Inflammatory macrophage treated with lipopolysaccharide for 4 hours (primary cell): ENCODE results near the gene FOXN1.
A peak's percentile ranks its signal among the peaks of the same experiment; 100 is the strongest.

Experiments
- DNase-seq: peaks from one replicate; pipeline ENCODE4 v3.0.0-alpha.2; 2020

The FOXN1 gene

DNA sequence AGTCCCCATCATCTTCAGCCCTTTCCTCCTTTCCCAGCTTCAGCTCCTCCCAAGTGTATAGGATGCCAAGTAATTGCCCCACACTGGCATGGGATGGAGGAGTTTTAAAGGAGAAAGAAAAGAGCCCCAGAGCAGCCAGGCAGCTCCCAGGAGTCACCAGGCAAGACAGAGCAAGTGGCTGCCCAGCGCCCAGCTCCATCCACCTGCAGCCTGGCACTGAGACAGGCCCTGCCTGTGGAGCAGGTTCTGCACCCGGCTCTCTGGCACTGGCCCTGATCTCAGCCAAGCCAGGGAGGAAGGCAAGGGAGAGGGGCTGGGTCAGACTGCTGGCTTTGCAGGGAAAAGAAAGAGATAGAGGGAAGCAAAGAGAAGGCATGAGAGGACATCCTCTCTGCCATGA, 21.7 kb downstream of the FOXN1 start:
- no peak for DNase-seq

DNA sequence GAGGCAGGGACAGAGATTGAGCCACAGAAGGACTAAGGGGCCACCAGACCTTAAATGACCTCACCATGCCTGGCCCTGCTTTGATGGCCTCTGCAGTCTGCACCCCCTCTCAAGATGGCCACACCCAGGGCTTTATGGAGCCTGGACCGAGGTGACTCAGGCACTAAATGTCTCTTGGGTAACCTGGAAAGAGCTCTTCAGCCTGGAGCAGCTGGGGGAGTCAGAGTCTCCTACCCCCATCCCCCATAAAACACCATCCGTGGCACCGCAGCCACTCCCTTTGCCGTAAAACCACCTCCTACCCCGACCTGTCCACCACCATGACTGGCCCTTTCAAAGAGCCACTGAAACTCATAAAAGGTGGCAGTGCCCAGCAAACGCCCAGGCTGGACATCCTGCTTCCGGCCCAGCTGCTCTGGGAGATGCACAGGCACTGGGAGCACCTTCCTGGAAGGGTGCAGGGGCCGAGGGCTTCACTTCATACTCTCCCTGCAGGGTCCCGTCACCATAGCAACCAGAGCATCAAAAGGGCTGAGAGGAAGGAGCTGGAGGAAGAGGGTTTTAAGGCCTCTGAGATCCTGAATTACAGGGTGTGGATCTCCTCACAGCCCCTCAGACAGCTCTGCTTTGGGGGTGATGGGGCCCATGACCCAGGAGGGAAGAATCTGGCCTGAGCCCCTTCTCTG, 22.3 kb downstream of the FOXN1 start:
- no peak for DNase-seq

DNA sequence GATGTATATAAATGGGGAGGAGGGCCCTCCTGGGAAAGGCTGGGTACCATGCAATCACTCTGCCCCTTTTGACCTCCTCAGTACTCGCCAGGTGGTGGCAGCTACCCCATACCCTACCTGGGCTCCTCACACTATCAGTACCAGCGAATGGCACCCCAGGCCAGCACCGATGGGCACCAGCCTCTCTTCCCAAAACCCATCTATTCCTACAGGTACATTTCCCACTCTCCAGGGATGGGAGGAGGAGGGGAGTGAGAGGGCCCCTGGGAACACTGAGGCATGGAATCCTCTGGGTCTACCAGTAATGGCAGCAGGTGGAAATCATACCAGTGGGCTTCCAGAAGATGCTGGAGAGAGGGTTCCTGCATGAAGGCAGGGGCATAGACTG, 22.9 kb downstream of the FOXN1 start:
- DNase-seq: no peak

DNA sequence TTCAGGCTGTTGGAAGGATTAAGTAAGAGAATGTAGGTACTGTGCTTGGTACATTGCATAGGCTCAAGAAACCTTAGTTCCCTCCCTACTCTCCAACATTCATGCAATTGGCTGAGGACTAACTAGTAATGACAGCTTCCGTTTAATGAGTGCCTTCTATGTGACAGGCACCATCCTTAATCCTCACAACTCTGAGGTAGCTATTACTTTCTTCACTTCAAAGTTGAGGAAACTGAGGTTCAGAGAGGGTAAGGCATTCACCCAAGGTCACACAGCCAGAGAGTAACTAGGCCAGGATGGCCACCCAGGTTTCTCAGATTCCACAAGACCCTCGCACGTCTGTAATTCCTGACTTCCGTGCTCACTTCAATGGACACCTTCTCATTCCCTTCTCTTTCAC, 24.1 kb downstream of the FOXN1 start:
- DNase-seq: no peak

DNA sequence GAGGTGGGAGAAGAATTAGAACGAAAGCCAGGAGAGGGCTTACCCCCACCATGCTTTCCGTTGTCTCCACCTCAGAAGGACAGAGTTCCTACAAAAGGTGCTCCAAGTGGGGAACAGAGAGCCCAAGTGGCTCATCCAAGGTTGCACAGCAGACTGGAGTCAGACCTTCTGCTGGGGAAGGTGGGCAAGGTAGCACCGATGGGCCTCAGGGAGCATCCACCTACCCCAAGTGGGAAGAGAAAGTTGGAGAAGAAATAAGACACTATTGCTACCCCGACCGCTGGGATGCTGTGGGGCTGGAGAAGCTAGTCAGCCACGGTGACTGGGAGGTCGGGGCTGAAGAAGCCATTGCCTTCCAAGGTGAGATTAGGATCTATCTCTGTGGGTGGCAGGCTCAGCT, 24.8 kb downstream of the FOXN1 start:
- no peak for DNase-seq

DNA sequence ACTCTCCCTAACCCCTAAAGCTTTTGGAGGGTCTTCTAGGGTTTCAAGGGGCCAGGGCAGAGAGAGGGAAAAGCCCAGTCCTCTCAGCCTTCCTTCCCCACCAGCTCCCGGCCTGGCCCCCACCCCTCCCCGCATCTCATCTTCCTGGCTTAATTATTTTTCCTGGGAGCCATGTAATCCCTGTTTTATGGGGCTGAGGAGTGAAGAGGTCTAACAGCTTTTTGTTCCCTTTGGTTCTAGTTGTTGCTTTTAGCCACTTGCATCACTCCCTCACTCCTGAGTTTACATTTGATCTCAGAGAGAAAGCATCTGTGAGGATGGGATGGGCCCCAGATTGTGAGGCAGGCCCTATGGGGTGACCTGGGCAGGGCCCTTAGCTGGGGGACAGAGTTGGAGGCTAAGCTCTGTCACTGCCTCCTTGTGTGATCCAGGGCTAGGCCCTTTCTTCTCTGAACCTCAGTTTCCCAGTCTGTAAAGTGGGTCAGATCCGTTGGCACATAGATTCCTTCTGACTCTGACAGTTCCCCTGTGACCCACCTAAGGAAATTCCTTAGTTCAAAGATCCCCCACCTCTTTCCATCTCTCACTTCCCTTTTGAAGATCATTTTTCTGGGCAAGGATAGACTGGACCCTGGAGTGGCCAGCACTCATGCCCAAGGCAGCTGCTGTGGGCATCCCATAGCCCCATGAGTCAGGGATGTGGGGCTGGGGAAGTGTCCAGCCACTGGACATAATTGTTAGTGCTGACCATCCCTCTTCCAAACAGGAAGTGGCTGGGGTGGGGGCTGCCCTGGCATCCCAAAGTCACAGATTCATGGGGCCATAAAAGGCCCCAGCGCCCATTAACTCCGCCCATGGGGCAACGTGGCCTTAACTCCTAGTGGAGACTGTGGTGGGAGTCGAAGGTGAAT, 26.2 kb downstream of the FOXN1 start:
- DNase-seq: no peak

DNA sequence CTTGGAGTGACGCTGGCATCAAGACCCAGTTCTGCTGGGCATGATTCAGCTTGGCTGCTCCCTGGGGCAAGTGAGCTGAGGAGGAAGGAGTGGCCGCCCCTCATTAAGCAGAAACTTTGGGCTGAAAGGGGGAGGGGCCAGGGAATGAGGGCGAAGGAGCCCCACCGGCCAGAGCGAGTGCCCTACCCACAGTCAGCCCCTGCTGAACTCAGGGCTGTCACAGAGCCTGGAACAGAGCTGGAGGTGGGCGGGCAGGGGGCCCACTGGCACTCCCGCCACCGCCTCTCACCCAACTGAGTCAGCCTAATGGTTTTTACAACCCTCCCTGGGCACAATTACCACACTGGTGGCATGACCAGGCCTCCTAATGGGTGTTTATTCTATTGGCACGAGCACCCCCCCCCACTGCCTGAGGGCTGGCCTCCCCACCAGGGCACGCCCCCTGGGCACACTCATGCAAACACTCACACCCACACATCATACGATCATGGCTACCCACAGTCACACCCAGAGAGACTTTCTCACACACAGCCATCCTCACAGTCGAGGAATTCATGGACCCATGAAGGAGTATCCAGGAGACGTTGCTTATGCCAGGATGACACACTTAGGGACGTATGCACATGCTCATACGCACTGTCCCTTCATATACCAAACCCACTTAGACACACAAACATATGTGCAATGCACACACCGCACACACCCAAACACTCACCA, 27.1 kb downstream of the FOXN1 start:
- DNase-seq: no peak

DNA sequence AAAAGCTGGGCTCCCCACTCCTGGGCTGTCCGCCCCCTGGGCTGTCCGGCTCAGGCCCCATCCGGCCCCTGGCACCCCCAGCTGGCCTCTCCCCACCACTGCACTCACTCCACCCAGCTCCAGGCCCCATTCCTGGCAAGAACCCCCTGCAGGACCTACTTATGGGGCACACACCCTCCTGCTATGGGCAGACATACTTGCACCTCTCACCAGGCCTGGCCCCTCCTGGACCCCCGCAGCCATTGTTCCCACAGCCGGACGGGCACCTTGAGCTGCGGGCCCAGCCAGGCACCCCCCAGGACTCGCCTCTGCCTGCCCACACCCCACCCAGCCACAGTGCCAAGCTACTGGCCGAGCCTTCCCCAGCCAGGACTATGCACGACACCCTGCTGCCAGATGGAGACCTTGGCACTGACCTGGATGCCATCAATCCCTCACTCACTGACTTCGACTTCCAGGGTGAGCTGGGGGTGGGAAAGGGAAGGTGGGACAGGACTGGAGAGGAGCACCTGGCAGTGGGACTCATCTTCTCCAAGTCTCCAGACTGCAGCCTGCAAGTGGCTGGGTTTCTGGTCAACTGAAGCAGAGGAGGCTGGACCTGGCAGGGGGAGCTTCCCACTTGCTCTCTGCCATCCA, 28.7 kb downstream of the FOXN1 start:
- DNase-seq: no peak

DNA sequence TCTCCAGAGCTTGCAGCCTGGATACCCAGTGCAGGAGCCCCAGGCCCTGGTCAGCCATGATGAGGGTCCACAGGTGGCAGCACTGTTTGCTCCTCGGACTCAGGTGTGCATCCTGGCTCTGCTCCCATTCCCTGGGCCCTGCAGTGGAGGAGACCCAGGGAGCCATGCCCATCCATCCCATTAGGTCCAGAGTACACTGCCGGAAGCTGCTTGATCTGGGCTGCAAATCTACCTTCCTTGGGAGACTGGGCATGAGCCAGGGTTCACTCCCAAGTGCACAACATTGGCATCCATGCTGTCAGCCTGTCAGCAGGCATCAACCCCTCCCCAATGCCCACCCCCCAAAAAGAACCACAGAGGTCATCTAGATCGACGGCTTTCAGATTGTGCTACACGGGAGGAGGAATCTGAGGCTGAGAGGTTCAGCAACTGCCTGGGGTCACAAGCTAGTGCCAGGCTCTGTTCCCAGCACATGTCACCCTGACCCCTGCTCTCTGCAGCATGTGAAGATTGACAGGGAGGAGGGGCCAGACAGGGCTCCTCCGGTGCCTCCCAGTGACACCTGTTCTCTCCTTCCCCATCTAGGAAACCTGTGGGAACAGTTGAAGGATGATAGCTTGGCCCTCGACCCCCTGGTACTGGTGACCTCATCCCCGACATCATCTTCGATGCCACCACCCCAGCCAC, 30.5 kb downstream of the FOXN1 start:
- DNase-seq: no peak

DNA sequence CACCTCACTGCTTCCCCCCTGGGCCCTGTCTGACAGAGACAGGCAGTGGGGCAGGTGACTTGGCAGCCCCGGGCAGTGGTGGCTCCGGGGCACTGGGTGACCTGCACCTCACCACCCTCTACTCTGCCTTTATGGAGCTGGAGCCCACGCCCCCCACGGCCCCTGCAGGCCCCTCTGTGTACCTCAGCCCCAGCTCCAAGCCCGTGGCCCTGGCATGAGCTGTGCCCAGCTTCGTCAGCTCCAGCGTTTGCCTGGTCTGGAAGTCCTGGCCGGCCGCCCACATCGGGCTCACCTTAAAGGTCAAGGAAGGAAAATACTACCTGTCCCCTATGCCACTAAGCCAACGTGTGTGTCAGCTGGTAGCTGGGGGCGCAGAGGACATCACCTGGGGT, 31.1 kb downstream of the FOXN1 start:
- DNase-seq: no peak

DNA sequence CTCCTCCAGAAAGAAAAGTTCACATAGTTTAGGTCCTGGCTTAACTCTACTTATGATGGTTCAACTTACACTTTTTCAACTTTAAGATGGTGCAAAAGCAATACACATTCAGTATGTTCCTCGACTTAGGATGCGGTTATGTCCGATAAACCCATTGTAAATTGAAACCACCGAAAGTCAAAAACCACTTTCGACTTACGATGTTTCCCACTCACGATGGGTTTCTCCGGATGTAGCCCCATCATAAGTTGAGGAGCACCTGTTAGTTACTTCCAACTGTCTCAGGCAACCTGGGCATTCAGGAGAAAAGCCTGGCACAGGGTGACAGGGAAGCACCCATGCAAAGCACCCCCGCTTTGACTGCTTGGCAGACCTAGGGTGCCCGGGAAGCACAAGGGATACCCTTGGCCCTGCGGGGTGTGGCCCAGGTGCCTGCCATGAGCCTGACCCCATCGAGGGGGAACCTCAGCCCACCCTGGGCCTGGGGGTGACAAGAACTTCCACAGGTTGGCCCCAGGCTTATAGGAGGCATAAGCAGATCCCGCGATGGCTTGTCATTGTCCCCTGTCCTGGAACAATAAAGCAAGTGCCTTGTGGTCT, 32.2 kb downstream of the FOXN1 start:
- no peak for DNase-seq

DNA sequence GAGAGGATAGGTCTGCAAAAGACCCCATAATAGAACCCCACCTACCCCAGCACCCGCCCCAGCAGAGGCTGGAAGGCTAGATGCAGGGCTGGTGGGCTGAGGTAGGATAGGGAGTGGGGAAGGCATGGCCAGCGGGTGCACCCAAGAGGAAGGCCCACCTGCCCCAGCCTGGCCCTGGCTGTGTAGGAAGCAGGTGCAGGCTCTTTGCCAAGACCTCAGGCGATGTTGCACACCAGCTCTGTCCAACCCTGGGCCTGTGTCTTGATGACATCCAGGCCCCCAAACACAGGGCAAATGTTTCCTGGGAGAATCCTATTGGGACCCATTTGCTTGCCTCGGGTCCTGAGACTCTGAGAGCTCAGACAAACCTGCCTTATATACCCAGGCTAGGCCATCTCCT, 34.1 kb downstream of the FOXN1 start:
- no peak for DNase-seq

DNA sequence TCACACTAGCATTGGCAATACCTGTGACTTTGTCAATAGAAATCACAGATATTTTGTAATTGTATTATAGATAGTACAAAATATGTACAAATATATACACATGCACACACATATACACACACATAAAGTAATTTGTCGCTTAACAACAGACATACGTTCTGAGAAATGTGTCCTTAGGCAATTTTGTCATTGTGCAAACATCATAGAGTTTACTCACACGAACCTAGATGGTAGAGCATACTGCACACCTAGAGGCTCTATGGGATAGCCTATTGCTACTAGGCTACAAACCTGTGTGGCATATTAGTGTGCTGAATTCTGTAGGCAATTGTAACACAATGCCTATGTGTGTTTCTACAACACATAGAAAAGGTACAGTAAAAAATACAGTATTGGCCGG, 35.3 kb downstream of the FOXN1 start:
- DNase-seq: no peak

DNA sequence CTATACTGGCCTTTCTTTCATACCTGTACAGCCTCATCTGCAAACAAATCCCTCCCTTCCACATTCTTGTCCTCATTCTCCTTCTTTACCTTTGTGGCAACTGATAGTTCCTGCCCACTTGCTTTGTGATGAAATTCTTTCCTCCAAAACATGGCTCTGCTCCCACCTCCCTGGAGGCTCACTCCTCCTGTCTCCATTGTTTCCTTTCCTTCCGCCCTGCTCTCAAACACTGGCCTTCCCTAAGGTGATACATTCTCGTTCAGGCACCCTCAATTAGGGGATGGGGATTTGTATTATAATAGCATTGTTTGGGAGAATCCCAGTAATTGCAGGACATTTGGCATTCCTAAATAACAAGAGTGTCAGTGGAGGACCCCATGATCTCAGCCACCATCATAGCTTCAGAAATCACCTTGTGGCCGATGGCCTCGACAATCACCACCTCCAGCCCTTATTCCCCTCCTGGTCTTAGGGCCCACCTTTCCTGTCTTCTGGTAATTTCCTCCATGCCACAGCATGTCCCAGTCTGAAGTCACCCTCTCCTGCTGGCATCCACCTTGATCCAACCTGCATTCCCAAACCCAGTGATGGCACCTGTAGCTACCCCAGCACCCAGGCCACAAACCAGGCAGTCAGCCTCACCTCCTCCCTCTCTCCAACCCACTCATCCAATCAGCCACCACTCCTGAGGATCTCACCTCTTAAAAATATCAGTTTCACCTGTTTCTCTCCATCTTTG, 38.4 kb downstream of the FOXN1 start:
- no peak for DNase-seq

DNA sequence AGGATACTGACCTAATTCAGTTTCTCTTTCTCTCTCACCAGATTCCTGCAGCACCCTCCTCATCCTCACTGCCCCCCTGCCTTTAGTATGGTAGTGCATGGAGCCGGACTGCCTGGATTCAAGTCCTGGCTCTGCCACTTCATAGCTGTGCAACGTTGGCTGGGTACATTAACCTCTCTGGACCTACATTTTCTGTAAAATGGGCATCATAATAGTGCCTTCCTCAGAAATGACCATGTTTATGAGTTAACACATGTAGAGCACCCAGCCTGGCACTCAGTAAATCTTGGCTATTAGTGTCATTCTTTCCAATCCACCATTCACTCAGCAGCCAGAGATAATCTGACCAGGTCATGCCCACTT, 39.0 kb downstream of the FOXN1 start:
- no peak for DNase-seq

DNA sequence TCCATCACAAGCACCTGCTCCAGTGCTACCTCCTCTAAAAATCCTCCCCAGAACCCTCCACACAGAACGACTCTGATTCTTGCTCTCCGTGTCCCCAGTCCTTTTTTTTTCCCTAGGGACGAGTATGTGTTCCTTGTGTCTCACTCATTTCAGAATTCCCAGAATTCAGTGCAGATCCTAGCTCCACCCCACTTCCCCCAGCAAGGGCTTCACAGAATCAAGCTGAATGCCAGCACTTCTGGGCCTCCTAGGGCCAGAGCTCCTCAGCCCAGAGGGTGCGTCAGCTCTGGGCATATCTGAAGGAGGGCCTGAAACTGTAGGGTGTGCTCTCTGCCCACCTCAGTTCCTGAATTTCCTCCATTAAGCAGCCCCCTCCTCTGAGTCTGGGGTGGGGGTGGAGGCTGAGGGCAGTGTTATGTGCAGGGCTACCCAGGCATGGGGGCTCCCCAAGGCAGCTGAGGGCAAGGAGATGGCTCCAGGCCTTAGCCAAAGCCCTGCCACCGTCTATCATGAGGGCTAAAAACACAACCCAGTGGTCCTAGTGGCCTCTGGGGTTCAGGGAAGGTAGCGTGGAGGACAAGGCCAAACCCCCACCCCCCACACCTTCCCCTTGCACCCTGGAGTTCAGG, 39.8 kb downstream of the FOXN1 start:
- no peak for DNase-seq

DNA sequence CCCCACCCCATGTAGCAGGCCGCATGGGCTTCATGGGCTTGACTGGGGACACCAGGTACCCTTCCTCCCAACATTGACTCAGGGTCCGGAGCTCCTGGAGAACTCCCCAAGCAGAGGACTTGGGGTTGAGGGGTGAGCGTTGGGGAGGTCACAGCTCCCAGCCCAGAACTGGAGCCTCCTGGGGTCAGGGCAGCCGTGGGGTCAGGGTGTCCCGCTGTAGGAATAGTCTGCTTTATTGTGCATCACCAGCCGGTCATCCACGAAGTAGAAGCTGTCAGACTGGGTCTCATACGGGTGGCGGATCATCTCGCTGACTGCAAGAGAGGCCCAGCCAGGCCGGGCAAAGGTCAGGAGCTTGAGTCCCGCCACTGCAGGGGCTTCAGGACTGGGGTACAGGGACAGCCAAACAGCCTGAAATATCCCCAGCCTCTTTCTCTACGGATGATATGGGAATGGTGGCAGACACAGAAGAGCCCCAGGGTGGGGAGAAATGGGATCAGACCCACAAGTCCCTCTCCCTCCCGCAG, 41.0 kb downstream of the FOXN1 start:
- no peak for DNase-seq

DNA sequence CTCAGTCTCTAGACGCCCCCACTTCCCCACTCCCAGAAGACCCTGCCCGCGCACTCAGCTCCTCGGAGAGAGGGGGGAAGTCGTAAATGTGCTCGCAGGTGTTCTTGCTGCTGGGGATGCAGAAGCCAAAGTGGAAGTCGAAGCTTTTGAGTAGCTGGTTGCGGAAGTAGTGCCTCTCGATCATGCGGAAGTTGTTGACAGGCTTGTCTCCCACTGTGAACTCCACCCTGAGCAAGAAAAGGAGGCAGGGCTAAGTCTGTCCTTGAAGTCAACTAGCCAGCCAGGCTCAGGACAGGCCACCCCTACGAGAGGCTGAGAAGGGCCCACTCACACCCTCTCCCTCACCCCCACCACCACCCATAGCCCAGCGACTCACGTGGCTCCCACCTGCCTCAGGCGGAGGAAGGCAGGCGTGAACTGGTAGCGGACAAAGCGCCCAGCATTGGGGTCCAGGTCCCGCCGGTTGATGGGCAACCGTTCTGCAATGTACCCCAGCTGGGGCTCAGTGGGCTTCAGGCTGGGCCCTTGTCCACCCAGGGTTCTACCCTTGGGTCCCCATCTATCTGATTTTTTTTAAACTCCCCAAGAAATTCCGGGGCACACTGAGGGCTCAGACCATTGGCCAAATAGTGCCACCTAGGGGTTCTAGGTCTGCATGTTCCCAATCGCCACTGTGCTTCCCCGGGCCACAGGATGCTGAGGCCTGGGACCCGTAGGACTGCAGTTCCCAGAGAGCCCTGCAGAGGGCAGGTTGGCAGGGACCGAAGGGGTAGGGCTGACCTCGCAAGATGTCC, 41.7 kb downstream of the FOXN1 start:
- peak; percentile 87 for DNase-seq

DNA sequence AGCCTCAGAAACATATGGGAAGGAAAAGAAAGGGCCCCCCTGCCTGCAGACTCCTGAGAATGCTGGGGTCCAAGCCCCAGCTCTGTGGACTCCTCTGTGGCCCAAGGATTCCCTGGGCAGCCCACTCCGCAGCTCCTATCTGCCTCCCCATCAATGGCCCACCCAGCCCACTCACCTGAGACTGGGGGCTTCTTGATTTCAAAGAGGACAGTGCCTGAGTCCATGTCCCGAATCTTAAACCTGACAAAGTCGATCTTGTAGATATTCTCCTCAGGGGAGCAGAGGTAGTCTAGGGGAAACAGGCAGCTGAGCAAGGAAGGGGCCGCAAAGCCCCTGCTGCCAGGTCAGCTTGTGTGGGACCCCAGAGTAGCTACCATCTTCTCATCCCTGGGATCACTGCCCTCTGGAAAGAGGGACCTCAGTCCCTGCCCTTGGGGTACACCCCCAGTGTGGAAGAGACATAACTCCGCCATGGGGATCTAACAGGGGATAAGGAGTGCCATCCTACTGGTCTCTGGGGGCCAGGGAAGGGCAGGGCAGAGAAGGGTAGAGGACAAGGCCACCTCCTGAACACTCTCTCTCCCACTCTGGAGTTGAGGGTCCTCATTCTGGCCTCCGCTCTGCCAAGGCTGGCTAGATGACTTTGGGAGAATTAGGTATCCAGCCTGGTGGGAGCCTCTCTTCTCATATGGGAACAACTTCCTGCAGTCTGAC, 42.4 kb downstream of the FOXN1 start:
- no peak for DNase-seq
